ENCODE results near the gene RHEB. TPM values are rescaled to one million over a fixed set of nuclear protein-coding genes. Genes with fewer than 3 reads are reported as not detected.

Gene RHEB
- total and polyA plus RNA-seq, 2 donors (not counting 3 experiments of a cell fraction or from before 2014, with no cell fraction given): 59.4 to 108 TPM

DNA sequence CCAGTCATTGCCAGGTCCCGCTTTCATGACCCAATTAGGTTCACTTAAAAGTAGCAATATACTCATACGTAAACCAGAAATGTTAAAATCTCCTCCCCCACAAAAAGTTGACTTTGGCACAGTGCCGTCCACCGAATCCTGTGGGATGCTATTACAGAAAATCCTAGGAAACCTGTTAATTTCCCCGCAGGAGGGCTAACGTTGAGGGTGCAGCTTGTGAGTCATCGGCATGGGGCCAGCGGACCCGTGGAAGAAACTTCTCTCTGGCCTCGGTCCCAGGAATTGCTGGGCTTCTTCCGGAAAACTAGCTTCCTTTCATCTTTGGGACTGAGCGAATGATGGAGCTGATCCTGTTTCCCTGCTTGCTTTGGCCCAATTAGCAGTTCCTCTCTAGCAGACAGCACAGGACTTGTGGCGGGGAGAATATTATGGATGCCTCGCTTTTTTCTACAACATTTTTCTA is 93.2 kb downstream of the RHEB start:
- Histone ChIP-seq H2AFZ (ENCODE audit: low read depth, low read length) (no peak overlapping the region), H4K20me1 (replicated peaks; ENCODE audit: control insufficient read depth, extremely low read depth, insufficient read depth, low read length) (no peaks in the 10 kb centered on the region), H3K4me1 (ENCODE audit: control insufficient read depth, extremely low read depth, insufficient read depth, low read length) (no peaks in the 10 kb centered on the region), H3K4me3 (replicated peaks in 1 of 3; ENCODE audit: insufficient read depth in 1 of 3, low read depth in 1 of 3, low read length in 3 of 3) (no peak overlapping the region), H3K9me3 (replicated peaks; ENCODE audit: control insufficient read depth, insufficient read depth, low read length) (no peaks in the 10 kb centered on the region), H3K9me1 (replicated peaks; ENCODE audit: control insufficient read depth, extremely low read depth, insufficient read depth, low read length) (no peaks in the 10 kb centered on the region), H3K79me2 (ENCODE audit: control insufficient read depth, insufficient read depth, low read length) (no peaks in the 10 kb centered on the region), H3K36me3 (ENCODE audit: control insufficient read depth in 2 of 2, extremely low read depth in 1 of 2, insufficient read depth in 2 of 2, low read length in 2 of 2) (no peaks in the 10 kb centered on the region), H3K27ac (ENCODE audit: insufficient read depth, low read depth, low read length) (no peak overlapping the region), H3K4me2 (ENCODE audit: insufficient read depth, low read length) (no peak overlapping the region), H3K27me3 (ENCODE audit: control insufficient read depth in 2 of 2, insufficient read depth in 2 of 2, low read length in 2 of 2) (peaks cover 4 to 6% of the 10 kb centered on the region in 2 experiments), H3K9ac (replicated peaks; ENCODE audit: extremely low read depth, insufficient read depth, low read length) (no peak overlapping the region)
- ChIA-PET POLR2A (no interaction called here), CTCF (interaction anchor here (0.7 to 2.4 kb wide), 3 partner anchors 22 to 112 kb away, joined by 3 to 10 read pairs (median 3); no protein-coding TSS in a partner anchor)
- peak; percentile 47 for DNase-seq (ENCODE audit: low read depth, low spot score)
- intact Hi-C loops (cut with micrococcal nuclease) (no loop called here), dilution Hi-C loops (cut with MboI; ENCODE audit: extremely low pct_ligation_motif_present, low sequenced_read_pairs) (no loop called here)
- TF ChIP-seq FOS (IDR thresholded peaks at IDR 0.05; ENCODE audit: borderline replicate concordance, insufficient read depth, low read length) (peak; percentile 41), MYC (IDR thresholded peaks at IDR 0.05; ENCODE audit: low read depth, low read length) (no peak), MAX (IDR thresholded peaks at IDR 0.05; ENCODE audit: insufficient read depth, insufficient read length) (no peak)
- FAIRE-seq: peak; percentile 63
- no TSS peak for BruUV-seq (replicated peaks)

GRCh38 chr7:151425670-151426440 is 93.8 kb downstream of the RHEB start:
- no peaks in the 10 kb centered on the region for H3K36me3 ChIP-seq (ENCODE audit: control insufficient read depth in 2 of 2, extremely low read depth in 1 of 2, insufficient read depth in 2 of 2, low read length in 2 of 2)
- H2AFZ ChIP-seq (ENCODE audit: low read depth, low read length): no peak overlapping the region
- no peaks in the 10 kb centered on the region for H3K9me1 ChIP-seq (replicated peaks; ENCODE audit: control insufficient read depth, extremely low read depth, insufficient read depth, low read length)
- ChIA-PET CTCF (interaction anchor here (0.7 to 2.4 kb wide), 4 partner anchors 10 to 111 kb away, joined by 3 to 10 read pairs (median 4); no protein-coding TSS in a partner anchor), POLR2A (no interaction called here)
- dilution Hi-C loops (cut with MboI; ENCODE audit: extremely low pct_ligation_motif_present, low sequenced_read_pairs): no loop called here
- DNase-seq (ENCODE audit: low read depth, low spot score) (no peak), FAIRE-seq (no peak)
- peaks cover 4 to 6% of the 10 kb centered on the region in 2 experiments for H3K27me3 ChIP-seq (ENCODE audit: control insufficient read depth in 2 of 2, insufficient read depth in 2 of 2, low read length in 2 of 2)
- H3K79me2 ChIP-seq (ENCODE audit: control insufficient read depth, insufficient read depth, low read length): no peaks in the 10 kb centered on the region
- intact Hi-C loops (cut with micrococcal nuclease): no loop called here
- no peak overlapping the region for H3K4me3 ChIP-seq (replicated peaks in 1 of 3; ENCODE audit: insufficient read depth in 1 of 3, low read depth in 1 of 3, low read length in 3 of 3)
- BruUV-seq (replicated peaks): no TSS peak
- H4K20me1 ChIP-seq (replicated peaks; ENCODE audit: control insufficient read depth, extremely low read depth, insufficient read depth, low read length): no peaks in the 10 kb centered on the region
- H3K4me2 ChIP-seq (ENCODE audit: insufficient read depth, low read length): no peak overlapping the region
- H3K9ac ChIP-seq (replicated peaks; ENCODE audit: extremely low read depth, insufficient read depth, low read length): no peak overlapping the region
- H3K4me1 ChIP-seq (ENCODE audit: control insufficient read depth, extremely low read depth, insufficient read depth, low read length): no peaks in the 10 kb centered on the region
- H3K9me3 ChIP-seq (replicated peaks; ENCODE audit: control insufficient read depth, insufficient read depth, low read length): no peaks in the 10 kb centered on the region
- TF ChIP-seq MAX (IDR thresholded peaks at IDR 0.05; ENCODE audit: insufficient read depth, insufficient read length): no peak
- no peak for TF ChIP-seq GATA2 (IDR thresholded peaks at IDR 0.05; ENCODE audit: insufficient read depth, insufficient read length, low read depth, low read length)
- no peak for TF ChIP-seq FOS (IDR thresholded peaks at IDR 0.05; ENCODE audit: borderline replicate concordance, insufficient read depth, low read length)
- TF ChIP-seq EZH2 (IDR thresholded peaks at IDR 0.05; ENCODE audit: borderline replicate concordance, low read depth, low read length, severe bottlenecking): no peak
- TF ChIP-seq JUN (IDR thresholded peaks at IDR 0.05; ENCODE audit: borderline replicate concordance, insufficient read depth, insufficient read length, low read depth): no peak
- TF ChIP-seq, protein P1, sequence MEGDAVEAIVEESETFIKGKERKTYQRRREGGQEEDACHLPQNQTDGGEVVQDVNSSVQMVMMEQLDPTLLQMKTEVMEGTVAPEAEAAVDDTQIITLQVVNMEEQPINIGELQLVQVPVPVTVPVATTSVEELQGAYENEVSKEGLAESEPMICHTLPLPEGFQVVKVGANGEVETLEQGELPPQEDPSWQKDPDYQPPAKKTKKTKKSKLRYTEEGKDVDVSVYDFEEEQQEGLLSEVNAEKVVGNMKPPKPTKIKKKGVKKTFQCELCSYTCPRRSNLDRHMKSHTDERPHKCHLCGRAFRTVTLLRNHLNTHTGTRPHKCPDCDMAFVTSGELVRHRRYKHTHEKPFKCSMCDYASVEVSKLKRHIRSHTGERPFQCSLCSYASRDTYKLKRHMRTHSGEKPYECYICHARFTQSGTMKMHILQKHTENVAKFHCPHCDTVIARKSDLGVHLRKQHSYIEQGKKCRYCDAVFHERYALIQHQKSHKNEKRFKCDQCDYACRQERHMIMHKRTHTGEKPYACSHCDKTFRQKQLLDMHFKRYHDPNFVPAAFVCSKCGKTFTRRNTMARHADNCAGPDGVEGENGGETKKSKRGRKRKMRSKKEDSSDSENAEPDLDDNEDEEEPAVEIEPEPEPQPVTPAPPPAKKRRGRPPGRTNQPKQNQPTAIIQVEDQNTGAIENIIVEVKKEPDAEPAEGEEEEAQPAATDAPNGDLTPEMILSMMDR (IDR thresholded peaks at IDR 0.05; ENCODE audit: extremely low read depth in 1 of 2, insufficient read depth in 1 of 2, low read depth in 1 of 2, low read length in 2 of 2): no peak
- TF ChIP-seq MYC (IDR thresholded peaks at IDR 0.05; ENCODE audit: low read depth, low read length): no peak
- H3K27ac ChIP-seq (ENCODE audit: insufficient read depth, low read depth, low read length): no peak overlapping the region

Data from endothelial cell of umbilical vein (primary cell).